HCT116 (cell line): ENCODE measurements around the gene LTBR. TPM values are rescaled to one million over a fixed set of nuclear protein-coding genes. Genes with fewer than 3 reads are reported as not detected.
A peak's percentile ranks its signal among the peaks of the same experiment; 100 is the strongest.
"Not testable (repeated sequence)": the region's sequence is repeated elsewhere in the genome, so short reads cannot be mapped to it uniquely, and the experiment has no call there.

Experiments used
- ATAC-seq: fragments of 200-7000 bp; cut with Tn5 transposase; 2 replicates; pipeline ENCODE4 v1.9.1; 2020; ENCODE audit warnings: mild to moderate bottlenecking, moderate library complexity
- BruUV-seq: library from RNA; stranded (reverse); fragments of 400-500 nt; replicated peaks from 2 replicates; lab custom pipeline; 2021; lab: Mats Ljungman, UMichigan
- CTCF ChIA-PET: fragments of 300-600 bp; sonication (Branson Sonifier 250); formaldehyde crosslinking; loops from one replicate; lab custom pipeline; 2021; ENCODE audit warnings: antibody characterized with exemption; lab: Charles Lee
- POLR2A ChIA-PET: fragments of 300-600, 350-600 bp; sonication (Branson Sonifier 250); formaldehyde crosslinking; loops from one replicate; lab custom pipeline; 2021; ENCODE audit warnings: antibody characterized with exemption; lab: Charles Lee
- RAD21 ChIA-PET, 2 experiments: fragments of 300-600 bp; sonication (Branson Sonifier 250); formaldehyde crosslinking; loops; one replicate each; lab custom pipeline; 2023; ENCODE audit warnings: low total read pairs in 2 of 2; ENCODE audit not compliant: uncharacterized antibody in 2 of 2, unreplicated experiment in 2 of 2, low non-redundant PET in 1 of 2; lab: Charles Lee
- DNase-seq: peaks from one replicate; pipeline ENCODE4 v3.0.0-alpha.2; 2010; ENCODE audit warnings: low read depth, low spot score
- H2AFZ ChIP-seq: fragments of 200-600 bp; shearing (Covaris generic), sonication (generic); 2 replicates; pipeline ENCODE4 v1.6.1; 2017; ENCODE audit warnings: low read depth, mixed run types, mixed read lengths, antibody characterized with exemption, low read length; ENCODE audit not compliant: poor library complexity, severe bottlenecking
- H3K27ac ChIP-seq: 2 replicates; pipeline ENCODE4 v1.5.1; 2012; ENCODE audit warnings: low read depth, low read length
- H3K27me3 ChIP-seq: fragments of 200-600 bp; sonication (generic); 2 replicates; pipeline ENCODE4 v1.6.1; 2016; ENCODE audit warnings: mixed run types, low read length, mixed read lengths; ENCODE audit not compliant: insufficient read depth
- H3K36me3 ChIP-seq, 2 experiments: fragments of 200-500 bp in 1 of 2; fragments of 200-600 bp in 1 of 2; sonication (Bioruptor generic) in 1 of 2; sonication (generic) in 1 of 2; 2 replicates each; pipeline versions ENCODE4 v1.5.1 to v1.6.1; 2014 to 2016; ENCODE audit warnings: low read length in 2 of 2, inconsistent platforms in 1 of 2, mixed read lengths in 1 of 2, mixed run types in 1 of 2; ENCODE audit not compliant: insufficient read depth in 2 of 2, control insufficient read depth in 1 of 2
- H3K4me1 ChIP-seq, 2 experiments: fragments of 200-600 bp in 1 of 2; sonication (generic) in 1 of 2; 2 replicates each; pipeline versions ENCODE4 v1.5.1 to v1.6.1; 2012 to 2017; ENCODE audit warnings: low read length in 2 of 2, inconsistent platforms in 1 of 2, mild to moderate bottlenecking in 1 of 2, mixed read lengths in 1 of 2, mixed run types in 1 of 2, moderate library complexity in 1 of 2; ENCODE audit not compliant: insufficient read depth in 2 of 2, control insufficient read depth in 1 of 2
- H3K4me2 ChIP-seq: fragments of 200-600 bp; sonication (generic); 2 replicates; pipeline ENCODE4 v1.6.1; 2017; ENCODE audit warnings: mixed run types, low read length, mixed read lengths
- H3K4me3 ChIP-seq, 2 experiments: fragments of 200-600 bp in 1 of 2; sonication (generic) in 1 of 2; replicated peaks in 1 of 2; 2 replicates each; pipeline ENCODE4 v1.5.1; 2011 to 2016; ENCODE audit warnings: low read length in 2 of 2, control low read depth in 1 of 2, low read depth in 1 of 2, mild to moderate bottlenecking in 1 of 2, mixed read lengths in 1 of 2, mixed run types in 1 of 2
- H3K79me2 ChIP-seq: fragments of 200-600 bp; sonication (generic); 2 replicates; pipeline ENCODE4 v1.6.1; 2017; ENCODE audit warnings: mild to moderate bottlenecking, mixed run types, low read length, moderate library complexity, mixed read lengths; ENCODE audit not compliant: insufficient read depth
- H3K9ac ChIP-seq: fragments of 200-600 bp; sonication (generic); 2 replicates; pipeline ENCODE4 v1.6.1; 2016; ENCODE audit warnings: low read length, mixed read lengths
- H3K9me2 ChIP-seq: fragments of 200-600 bp; sonication (generic), shearing (Covaris generic); 2 replicates; pipeline ENCODE4 v1.6.1; 2017; ENCODE audit warnings: mixed run types, mild to moderate bottlenecking, moderate library complexity; ENCODE audit not compliant: insufficient read depth
- H3K9me3 ChIP-seq, 2 experiments: fragments of 200-500 bp in 1 of 2; fragments of 200-600 bp in 1 of 2; sonication (Bioruptor generic) in 1 of 2; sonication (generic) in 1 of 2; 2 replicates each; pipeline ENCODE4 v1.6.1; 2014 to 2017; ENCODE audit warnings: low read length in 2 of 2, mixed read lengths in 2 of 2, inconsistent platforms in 1 of 2, low read depth in 1 of 2, mild to moderate bottlenecking in 1 of 2, mixed run types in 1 of 2, moderate library complexity in 1 of 2; ENCODE audit not compliant: control insufficient read depth in 1 of 2, insufficient read depth in 1 of 2
- H4K20me1 ChIP-seq: fragments of 200-600 bp; sonication (generic), shearing (Covaris generic); 2 replicates; pipeline ENCODE4 v1.6.1; 2017; ENCODE audit warnings: mixed run types, mild to moderate bottlenecking, moderate library complexity; ENCODE audit not compliant: insufficient read depth
- POLR2AphosphoS5 ChIP-seq: IDR thresholded peaks from 2 replicates; pipeline ENCODE4 v1.6.1; 2011; ENCODE audit warnings: mild to moderate bottlenecking, low read depth, low read length, moderate library complexity
- SRF ChIP-seq: IDR thresholded peaks from 2 replicates; pipeline ENCODE4 v1.6.1; 2012; ENCODE audit warnings: low read depth
- YY1 ChIP-seq: IDR thresholded peaks from 2 replicates; pipeline ENCODE4 v1.6.1; 2011; ENCODE audit warnings: low read length, low read depth, moderate library complexity, mild to moderate bottlenecking; ENCODE audit not compliant: insufficient replicate concordance; ENCODE audit errors: extremely low read depth
- ZFX ChIP-seq: fragments of 450-650 bp; IDR thresholded peaks from 2 replicates; pipeline ENCODE4 v1.6.1; 2017
- intact Hi-C: fragments of 100-400 bp; cut with micrococcal nuclease; formaldehyde crosslinking; loops from 2 replicates; pipeline ENCODE4 v1.10.0; 2022
- total RNA-seq: library from RNA; stranded (reverse); gene quantifications from one replicate; pipeline ENCODE4 v1.2.1, GENCODE V29; 2021; ENCODE audit not compliant: unreplicated experiment

LTBR gene
- total RNA-seq, 1 experiment from 2014 or later, result 128 TPM

DNA sequence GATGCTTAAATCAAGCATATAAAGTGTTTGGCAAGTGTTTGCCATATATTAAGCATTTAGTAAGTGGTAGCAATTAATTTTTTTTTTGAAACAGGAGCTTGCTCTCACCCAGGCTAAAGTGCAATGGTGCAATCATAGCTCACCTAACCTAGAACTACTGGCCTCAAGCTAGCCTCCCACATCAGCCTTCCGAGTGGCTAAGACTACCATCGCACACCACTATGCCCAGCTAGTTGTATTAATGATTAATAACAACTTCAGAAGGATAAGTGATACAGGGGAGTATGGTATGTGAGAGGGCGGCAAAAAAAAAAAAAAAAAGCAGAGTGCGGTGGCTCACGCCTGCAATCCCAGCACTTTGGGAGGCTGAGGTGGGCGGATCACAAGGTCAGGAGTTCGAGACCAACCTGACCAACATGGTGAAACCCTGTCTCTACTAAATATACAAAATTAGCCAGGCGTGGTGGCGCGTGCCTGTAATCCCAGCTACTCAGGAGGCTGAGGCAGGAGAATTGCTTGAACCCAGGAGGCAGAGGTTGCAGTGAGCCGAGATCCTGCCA, 39.8 kb upstream of the LTBR start:
- H3K4me2 ChIP-seq, result peak overlapping the region; percentile 97
- peaks cover 55 to 70% of the 10 kb centered on the region in 2 experiments for H3K4me1 ChIP-seq
- ATAC-seq, H3K9me3 ChIP-seq, H3K27me3 ChIP-seq, BruUV-seq, H4K20me1 ChIP-seq, H3K36me3 ChIP-seq, intact Hi-C loops, H3K4me3 ChIP-seq, DNase-seq, H2AFZ ChIP-seq, H3K9me2 ChIP-seq: not testable (repeated sequence)
- RAD21 ChIA-PET, result interaction anchor here in 1 of 2 experiments (0.7 kb wide), 1 partner anchor 35 kb away, joined by 3 read pairs; no protein-coding TSS in a partner anchor
- POLR2A ChIA-PET, result interaction anchor here (0.9 to 1.2 kb wide), 2 partner anchors 19 to 195 kb away, joined by 3 read pairs; no protein-coding TSS in a partner anchor
- 0 out of 2 replicates have a peak overlapping the region, but pooled peaks have one; percentile 40 for H3K27ac ChIP-seq
- CTCF ChIA-PET, result interaction anchor here (0.9 kb wide), 1 partner anchor 11 kb away, joined by 4 read pairs; no protein-coding TSS in a partner anchor
- peaks cover 32% of the 10 kb centered on the region for H3K79me2 ChIP-seq
- peak overlapping the region; percentile 28; the same call in 1 of the 2 replicates for H3K9ac ChIP-seq

DNA sequence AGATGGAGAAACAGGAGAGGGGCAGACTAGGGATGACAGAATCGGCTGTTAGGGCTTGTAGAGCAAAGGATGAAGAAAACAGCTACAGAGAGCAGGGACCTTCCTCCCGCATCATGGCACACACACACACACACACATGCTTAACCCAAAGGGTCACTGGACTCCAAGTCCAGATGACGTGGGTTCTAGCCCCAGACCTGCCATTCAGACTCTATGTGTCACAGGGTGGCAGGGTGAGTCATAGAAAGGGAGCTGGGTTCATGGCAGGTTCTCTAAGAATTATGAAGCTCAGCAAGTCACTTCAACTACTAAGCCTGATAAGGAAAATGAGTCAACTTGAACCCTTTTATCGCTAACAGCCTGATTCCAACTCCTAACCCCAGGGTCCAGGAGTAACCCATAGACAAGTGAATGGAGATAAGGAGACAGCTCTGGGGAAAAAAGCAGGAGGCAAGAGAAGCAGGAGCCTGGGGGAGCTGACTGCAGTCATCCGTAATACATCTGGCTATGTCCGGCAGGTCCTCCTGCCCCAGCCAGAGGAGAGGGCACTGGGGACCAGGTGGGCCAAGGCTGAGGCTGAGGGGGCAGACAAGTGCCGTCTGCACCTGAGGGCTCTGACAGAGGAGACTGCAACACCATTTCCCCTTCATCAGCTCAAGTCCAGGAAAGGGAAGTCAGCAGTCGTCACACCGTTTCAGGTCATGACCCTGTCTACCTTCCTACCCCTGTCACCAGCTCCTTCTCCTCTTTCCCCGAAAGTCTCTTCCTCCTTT, 38.5 kb upstream of the LTBR start:
- H2AFZ ChIP-seq, result no peak overlapping the region
- no TSS peak for BruUV-seq
- peaks cover 3 to 9% of the 10 kb centered on the region in 2 experiments; a peak in 1 of 4 replicates for H3K36me3 ChIP-seq
- TF ChIP-seq ZFX (no peak), YY1 (peak; percentile 20), POLR2AphosphoS5 (peak; percentile 70), SRF (no peak)
- TF ChIP-seq, all 23 proteins: peak for 2
- Histone ChIP-seq H3K27ac (peak overlapping the region; percentile 57), H4K20me1 (no peaks in the 10 kb centered on the region), H3K4me1 (peaks cover 42 to 57% of the 10 kb centered on the region in 2 experiments), H3K9me3 (no peaks in the 10 kb centered on the region), H3K4me2 (peak overlapping the region; percentile 73), H3K9me2 (no peaks in the 10 kb centered on the region), H3K27me3 (no peaks in the 10 kb centered on the region), H3K9ac (peak overlapping the region; percentile 55), H3K4me3 (peak overlapping the region; percentile 5 to 37; a peak in 3 of 4 replicates), H3K79me2 (peaks cover 19% of the 10 kb centered on the region)
- ATAC-seq (peak; percentile 72), DNase-seq (peak; percentile 85)
- ChIA-PET CTCF (interaction anchor here (0.9 to 1.9 kb wide), 4 partner anchors 9 to 193 kb away, joined by 3 to 9 read pairs (median 5); no protein-coding TSS in a partner anchor), RAD21 (interaction anchor here (0.6 to 1.2 kb wide), 3 partner anchors 9 to 38 kb away, joined by 3 to 5 read pairs (median 3); partner anchors contain the start of gene LTBR (in 1 of the 2)), POLR2A (interaction anchor here (0.7 to 1.7 kb wide), 7 partner anchors 9 to 189 kb away, joined by 3 to 34 read pairs (median 6); partner anchors contain the start of genes GAPDH and SCNN1A)
- intact Hi-C loops, result no loop called here
